ENCODE results near the gene ACKR4.

The ACKR4 gene

DNA sequence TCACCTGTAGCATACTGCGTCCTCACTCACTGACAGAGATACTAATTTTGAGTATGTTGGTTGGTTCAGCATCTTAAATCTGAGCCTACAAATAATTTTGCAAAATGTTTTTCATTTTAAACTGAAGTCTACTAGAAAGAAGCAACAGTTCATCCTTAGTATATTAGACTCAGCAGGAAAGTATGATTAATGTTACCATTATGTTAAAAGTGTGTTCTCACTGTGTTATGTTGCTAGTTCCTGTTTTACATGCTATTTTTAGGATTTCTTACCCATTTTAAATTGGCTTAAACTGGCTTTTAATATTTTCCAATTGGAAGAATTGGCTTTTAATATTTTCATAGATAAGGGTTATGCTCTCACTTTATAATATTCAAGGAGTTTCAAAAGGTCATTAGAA is 25.7 kb downstream of the ACKR4 start:
- no peak for TF ChIP-seq EZH2phosphoT487 (IDR thresholded peaks at IDR 0.05; ENCODE audit: borderline replicate concordance)
- TF ChIP-seq, protein P1, sequence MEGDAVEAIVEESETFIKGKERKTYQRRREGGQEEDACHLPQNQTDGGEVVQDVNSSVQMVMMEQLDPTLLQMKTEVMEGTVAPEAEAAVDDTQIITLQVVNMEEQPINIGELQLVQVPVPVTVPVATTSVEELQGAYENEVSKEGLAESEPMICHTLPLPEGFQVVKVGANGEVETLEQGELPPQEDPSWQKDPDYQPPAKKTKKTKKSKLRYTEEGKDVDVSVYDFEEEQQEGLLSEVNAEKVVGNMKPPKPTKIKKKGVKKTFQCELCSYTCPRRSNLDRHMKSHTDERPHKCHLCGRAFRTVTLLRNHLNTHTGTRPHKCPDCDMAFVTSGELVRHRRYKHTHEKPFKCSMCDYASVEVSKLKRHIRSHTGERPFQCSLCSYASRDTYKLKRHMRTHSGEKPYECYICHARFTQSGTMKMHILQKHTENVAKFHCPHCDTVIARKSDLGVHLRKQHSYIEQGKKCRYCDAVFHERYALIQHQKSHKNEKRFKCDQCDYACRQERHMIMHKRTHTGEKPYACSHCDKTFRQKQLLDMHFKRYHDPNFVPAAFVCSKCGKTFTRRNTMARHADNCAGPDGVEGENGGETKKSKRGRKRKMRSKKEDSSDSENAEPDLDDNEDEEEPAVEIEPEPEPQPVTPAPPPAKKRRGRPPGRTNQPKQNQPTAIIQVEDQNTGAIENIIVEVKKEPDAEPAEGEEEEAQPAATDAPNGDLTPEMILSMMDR (conservative IDR thresholded peaks at IDR 0.05; ENCODE audit: low read length), result no peak
- no peak overlapping the region for H2AFZ ChIP-seq (ENCODE audit: low read length)
- H3K79me2 ChIP-seq (ENCODE audit: insufficient read depth, low read length), result no peaks in the 10 kb centered on the region
- no peaks in the 10 kb centered on the region for H3K9me2 ChIP-seq (replicated peaks; ENCODE audit: low read depth, low read length)
- H3K9ac ChIP-seq (ENCODE audit: low read depth, low read length, poor library complexity, severe bottlenecking), result no peak overlapping the region
- H3F3A ChIP-seq (ENCODE audit: low read depth), result no peaks in the 10 kb centered on the region; the same call in 1 of the 2 replicates
- no peaks in the 10 kb centered on the region for H3K27me3 ChIP-seq (ENCODE audit: insufficient read depth, low read length, poor library complexity, severe bottlenecking)
- H3K9me3 ChIP-seq (ENCODE audit: insufficient read depth, low read depth, low read length), result no peaks in the 10 kb centered on the region
- no peak overlapping the region for H3K4me3 ChIP-seq (ENCODE audit: low read length, poor library complexity, severe bottlenecking)
- H3K36me3 ChIP-seq (ENCODE audit: insufficient read depth, low read length), result peaks cover 18% of the 10 kb centered on the region; the same call in 1 of the 2 replicates
- no peaks in the 10 kb centered on the region for H4K20me1 ChIP-seq (ENCODE audit: insufficient read depth, low read length, poor library complexity, severe bottlenecking)
- peaks cover 14% of the 10 kb centered on the region for H3K4me1 ChIP-seq (ENCODE audit: insufficient read depth, low read length, poor library complexity, severe bottlenecking)
- H3K4me2 ChIP-seq (ENCODE audit: low read depth, low read length, poor library complexity, severe bottlenecking), result no peak overlapping the region

DNA sequence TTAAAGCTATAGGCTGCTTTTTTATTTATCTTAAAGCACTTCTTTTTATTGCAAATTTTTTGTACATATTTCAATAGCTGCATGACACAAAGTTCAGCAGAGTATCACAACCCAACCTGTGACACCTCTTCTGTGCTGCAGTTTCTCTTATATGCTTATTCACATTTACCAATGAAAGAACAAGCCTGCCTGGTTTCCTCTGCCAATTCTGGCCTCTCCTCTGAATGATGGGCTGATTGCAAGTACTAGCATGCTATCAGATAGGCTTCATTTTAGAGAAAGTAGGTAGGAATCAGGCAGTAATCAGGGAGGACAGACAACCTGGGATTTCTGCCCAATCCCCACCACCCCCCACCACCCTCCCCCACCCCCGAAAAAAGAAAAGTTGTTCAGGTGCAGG is 26.6 kb downstream of the ACKR4 start:
- no peaks in the 10 kb centered on the region for H3K27me3 ChIP-seq (ENCODE audit: insufficient read depth, low read length, poor library complexity, severe bottlenecking)
- H3K4me2 ChIP-seq (ENCODE audit: low read depth, low read length, poor library complexity, severe bottlenecking), result no peak overlapping the region
- H3K79me2 ChIP-seq (ENCODE audit: insufficient read depth, low read length), result no peaks in the 10 kb centered on the region
- H3K9ac ChIP-seq (ENCODE audit: low read depth, low read length, poor library complexity, severe bottlenecking), result no peak overlapping the region
- H3K9me2 ChIP-seq (replicated peaks; ENCODE audit: low read depth, low read length), result no peaks in the 10 kb centered on the region
- no peak overlapping the region for H2AFZ ChIP-seq (ENCODE audit: low read length)
- peaks cover 22% of the 10 kb centered on the region; the same call in 1 of the 2 replicates for H3K36me3 ChIP-seq (ENCODE audit: insufficient read depth, low read length)
- H3F3A ChIP-seq (ENCODE audit: low read depth), result no peaks in the 10 kb centered on the region; the same call in 1 of the 2 replicates
- peaks cover 14% of the 10 kb centered on the region for H3K4me1 ChIP-seq (ENCODE audit: insufficient read depth, low read length, poor library complexity, severe bottlenecking)
- no peaks in the 10 kb centered on the region for H4K20me1 ChIP-seq (ENCODE audit: insufficient read depth, low read length, poor library complexity, severe bottlenecking)
- no peak overlapping the region for H3K4me3 ChIP-seq (ENCODE audit: low read length, poor library complexity, severe bottlenecking)
- no peak for TF ChIP-seq EZH2phosphoT487 (IDR thresholded peaks at IDR 0.05; ENCODE audit: borderline replicate concordance)
- TF ChIP-seq, protein P1 (conservative IDR thresholded peaks at IDR 0.05; ENCODE audit: low read length), result no peak
- H3K9me3 ChIP-seq (ENCODE audit: insufficient read depth, low read depth, low read length), result no peaks in the 10 kb centered on the region

DNA sequence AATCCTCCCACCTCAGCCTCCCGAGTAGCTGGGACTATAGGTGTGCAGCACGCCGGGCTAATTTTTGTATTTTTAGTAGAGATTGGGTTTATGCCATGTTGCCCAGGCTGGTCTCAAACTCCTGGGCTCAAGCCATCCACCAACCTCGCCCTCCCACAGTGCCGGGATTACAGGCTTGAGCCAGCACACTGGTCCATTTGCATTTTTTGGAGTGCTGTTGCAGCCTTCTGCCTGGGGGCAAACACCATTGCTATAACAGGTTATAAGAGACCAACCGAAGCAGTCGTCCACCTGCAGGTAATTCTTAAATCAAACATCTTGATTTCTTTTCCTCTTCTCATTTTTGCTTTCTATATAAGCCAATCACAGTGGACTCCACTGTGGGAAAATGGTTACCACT is 27.7 kb downstream of the ACKR4 start:
- Histone ChIP-seq H3K27me3 (ENCODE audit: insufficient read depth, low read length, poor library complexity, severe bottlenecking) (no peaks in the 10 kb centered on the region), H3K9me2 (replicated peaks; ENCODE audit: low read depth, low read length) (no peaks in the 10 kb centered on the region), H3F3A (ENCODE audit: low read depth) (no peaks in the 10 kb centered on the region; the same call in 1 of the 2 replicates), H3K4me2 (ENCODE audit: low read depth, low read length, poor library complexity, severe bottlenecking) (no peak overlapping the region), H3K36me3 (ENCODE audit: insufficient read depth, low read length) (peaks cover 22% of the 10 kb centered on the region; the same call in 1 of the 2 replicates), H3K4me3 (ENCODE audit: low read length, poor library complexity, severe bottlenecking) (no peak overlapping the region), H3K4me1 (ENCODE audit: insufficient read depth, low read length, poor library complexity, severe bottlenecking) (peaks cover 15% of the 10 kb centered on the region), H3K79me2 (ENCODE audit: insufficient read depth, low read length) (no peaks in the 10 kb centered on the region), H3K9me3 (ENCODE audit: insufficient read depth, low read depth, low read length) (no peaks in the 10 kb centered on the region), H3K9ac (ENCODE audit: low read depth, low read length, poor library complexity, severe bottlenecking) (no peak overlapping the region), H2AFZ (ENCODE audit: low read length) (no peak overlapping the region), H4K20me1 (ENCODE audit: insufficient read depth, low read length, poor library complexity, severe bottlenecking) (no peaks in the 10 kb centered on the region)
- TF ChIP-seq EZH2phosphoT487 (IDR thresholded peaks at IDR 0.05; ENCODE audit: borderline replicate concordance), result no peak
- TF ChIP-seq, protein P1 (conservative IDR thresholded peaks at IDR 0.05; ENCODE audit: low read length), result no peak

Data from Loucy (cell line).